ENCODE results near the gene SLC6A17. TPM values are rescaled to one million over a fixed set of nuclear protein-coding genes. Genes with fewer than 3 reads are reported as not detected.

SLC6A17 gene
- total RNA-seq, 1 donor from 2014 or later, result 3.6 TPM

DNA sequence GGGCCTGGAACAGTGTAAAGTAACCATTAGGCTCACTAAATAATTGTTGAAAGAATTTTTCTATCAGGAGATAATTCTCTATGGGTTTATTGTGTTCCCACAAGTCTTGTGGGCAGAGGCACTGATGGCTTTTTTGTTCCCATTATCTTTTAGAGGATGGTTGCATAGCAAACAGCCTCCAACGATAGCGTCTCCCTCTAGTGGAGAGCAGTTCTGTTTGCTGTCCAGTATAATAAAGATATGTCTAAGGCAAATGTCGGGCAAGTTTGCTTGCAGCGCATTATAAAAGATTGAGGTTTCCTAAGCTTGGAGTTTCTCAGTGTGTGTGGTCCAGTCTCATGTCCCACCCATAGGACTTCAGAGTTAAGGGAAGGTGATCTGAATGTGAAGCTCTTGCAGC is 1.3 kb upstream of the SLC6A17 start:
- no peak for TF ChIP-seq EZH2 (IDR thresholded peaks at IDR 0.05; ENCODE audit: insufficient read depth, low read length)
- TF ChIP-seq, protein P1, sequence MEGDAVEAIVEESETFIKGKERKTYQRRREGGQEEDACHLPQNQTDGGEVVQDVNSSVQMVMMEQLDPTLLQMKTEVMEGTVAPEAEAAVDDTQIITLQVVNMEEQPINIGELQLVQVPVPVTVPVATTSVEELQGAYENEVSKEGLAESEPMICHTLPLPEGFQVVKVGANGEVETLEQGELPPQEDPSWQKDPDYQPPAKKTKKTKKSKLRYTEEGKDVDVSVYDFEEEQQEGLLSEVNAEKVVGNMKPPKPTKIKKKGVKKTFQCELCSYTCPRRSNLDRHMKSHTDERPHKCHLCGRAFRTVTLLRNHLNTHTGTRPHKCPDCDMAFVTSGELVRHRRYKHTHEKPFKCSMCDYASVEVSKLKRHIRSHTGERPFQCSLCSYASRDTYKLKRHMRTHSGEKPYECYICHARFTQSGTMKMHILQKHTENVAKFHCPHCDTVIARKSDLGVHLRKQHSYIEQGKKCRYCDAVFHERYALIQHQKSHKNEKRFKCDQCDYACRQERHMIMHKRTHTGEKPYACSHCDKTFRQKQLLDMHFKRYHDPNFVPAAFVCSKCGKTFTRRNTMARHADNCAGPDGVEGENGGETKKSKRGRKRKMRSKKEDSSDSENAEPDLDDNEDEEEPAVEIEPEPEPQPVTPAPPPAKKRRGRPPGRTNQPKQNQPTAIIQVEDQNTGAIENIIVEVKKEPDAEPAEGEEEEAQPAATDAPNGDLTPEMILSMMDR (IDR thresholded peaks at IDR 0.05; ENCODE audit: insufficient read depth, low read depth, low read length), result peak; percentile 28
- Mint-ChIP-seq H3K4me1 (ENCODE audit: low read depth, unreplicated experiment) (peaks cover 9% of the 10 kb centered on the region), H3K36me3 (ENCODE audit: low read depth, unreplicated experiment) (no peaks in the 10 kb centered on the region), H3K9me3 (ENCODE audit: unreplicated experiment) (peaks cover 2% of the 10 kb centered on the region), H3K27me3 (ENCODE audit: low read depth, unreplicated experiment) (peaks cover 28% of the 10 kb centered on the region), H3K27ac (ENCODE audit: unreplicated experiment) (no peak overlapping the region), H3K4me3 (ENCODE audit: unreplicated experiment) (no peak overlapping the region)
- Histone ChIP-seq H3K4me3 (ENCODE audit: insufficient read depth, low read depth, low read length) (no peak overlapping the region), H3K79me2 (ENCODE audit: insufficient read depth, low read length) (no peaks in the 10 kb centered on the region), H3K27ac (ENCODE audit: low read depth, low read length) (no peak overlapping the region), H3K4me1 (ENCODE audit: insufficient read depth, low read length) (peaks cover 18% of the 10 kb centered on the region), H3K9me3 (ENCODE audit: insufficient read depth, low read depth, low read length) (no peaks in the 10 kb centered on the region), H3K36me3 (ENCODE audit: insufficient read depth, low read length) (no peaks in the 10 kb centered on the region), H3K9ac (ENCODE audit: low read length) (no peak overlapping the region), H3K27me3 (ENCODE audit: insufficient read depth, low read length) (peaks cover 49% of the 10 kb centered on the region), H4K20me1 (ENCODE audit: insufficient read depth, low read length) (no peaks in the 10 kb centered on the region), H2AFZ (ENCODE audit: low read depth, low read length) (no peak overlapping the region), H3K4me2 (ENCODE audit: low read length) (no peak overlapping the region)
- DNase-seq (ENCODE audit: low read depth), result no peak
- FAIRE-seq, result no peak

DNA sequence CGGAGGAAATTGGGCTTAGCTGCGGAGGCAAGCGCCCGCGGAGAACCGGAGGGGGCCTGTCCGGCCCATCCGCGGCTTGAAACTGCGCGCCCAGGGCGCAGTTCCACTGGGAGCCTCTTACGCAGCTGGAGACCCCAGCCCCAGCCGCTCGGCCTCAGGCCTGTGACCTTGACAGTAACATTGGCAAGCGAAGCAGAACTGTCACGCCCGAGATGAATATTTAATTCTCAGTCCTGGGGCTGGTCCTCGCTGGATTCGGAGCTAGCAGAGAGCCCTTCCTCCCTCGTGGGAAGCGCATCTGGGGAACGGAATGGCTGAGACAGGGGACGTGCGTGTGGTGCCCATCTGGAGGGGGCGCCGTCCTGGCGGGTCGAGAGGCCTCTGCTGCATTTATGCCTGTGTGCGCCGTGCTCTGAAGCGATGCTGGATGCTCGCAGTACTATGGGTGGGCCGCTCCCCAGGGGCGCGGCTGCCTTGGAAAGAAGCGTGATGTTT is 928 bp downstream of the SLC6A17 start:
- Mint-ChIP-seq H3K4me3 (ENCODE audit: unreplicated experiment) (peak overlapping the region; percentile 77), H3K4me1 (ENCODE audit: low read depth, unreplicated experiment) (peaks cover 7% of the 10 kb centered on the region), H3K36me3 (ENCODE audit: low read depth, unreplicated experiment) (no peaks in the 10 kb centered on the region), H3K9me3 (ENCODE audit: unreplicated experiment) (no peaks in the 10 kb centered on the region), H3K27ac (ENCODE audit: unreplicated experiment) (no peak overlapping the region), H3K27me3 (ENCODE audit: low read depth, unreplicated experiment) (peaks cover 49% of the 10 kb centered on the region)
- DNase-seq (ENCODE audit: low read depth), result no peak
- Histone ChIP-seq H3K36me3 (ENCODE audit: insufficient read depth, low read length) (no peaks in the 10 kb centered on the region), H3K27me3 (ENCODE audit: insufficient read depth, low read length) (peaks cover 40% of the 10 kb centered on the region), H4K20me1 (ENCODE audit: insufficient read depth, low read length) (no peaks in the 10 kb centered on the region), H3K4me1 (ENCODE audit: insufficient read depth, low read length) (peaks cover 18% of the 10 kb centered on the region), H3K9ac (ENCODE audit: low read length) (no peak overlapping the region), H3K4me2 (ENCODE audit: low read length) (peak overlapping the region; percentile 87), H3K27ac (ENCODE audit: low read depth, low read length) (no peak overlapping the region), H3K79me2 (ENCODE audit: insufficient read depth, low read length) (no peaks in the 10 kb centered on the region), H3K9me3 (ENCODE audit: insufficient read depth, low read depth, low read length) (no peaks in the 10 kb centered on the region), H3K4me3 (ENCODE audit: insufficient read depth, low read depth, low read length) (peak overlapping the region; percentile 48), H2AFZ (ENCODE audit: low read depth, low read length) (peak overlapping the region; percentile 71)
- TF ChIP-seq, protein P1 (IDR thresholded peaks at IDR 0.05; ENCODE audit: insufficient read depth, low read depth, low read length), result no peak
- TF ChIP-seq EZH2 (IDR thresholded peaks at IDR 0.05; ENCODE audit: insufficient read depth, low read length), result peak; percentile 40
- FAIRE-seq, result no peak

DNA sequence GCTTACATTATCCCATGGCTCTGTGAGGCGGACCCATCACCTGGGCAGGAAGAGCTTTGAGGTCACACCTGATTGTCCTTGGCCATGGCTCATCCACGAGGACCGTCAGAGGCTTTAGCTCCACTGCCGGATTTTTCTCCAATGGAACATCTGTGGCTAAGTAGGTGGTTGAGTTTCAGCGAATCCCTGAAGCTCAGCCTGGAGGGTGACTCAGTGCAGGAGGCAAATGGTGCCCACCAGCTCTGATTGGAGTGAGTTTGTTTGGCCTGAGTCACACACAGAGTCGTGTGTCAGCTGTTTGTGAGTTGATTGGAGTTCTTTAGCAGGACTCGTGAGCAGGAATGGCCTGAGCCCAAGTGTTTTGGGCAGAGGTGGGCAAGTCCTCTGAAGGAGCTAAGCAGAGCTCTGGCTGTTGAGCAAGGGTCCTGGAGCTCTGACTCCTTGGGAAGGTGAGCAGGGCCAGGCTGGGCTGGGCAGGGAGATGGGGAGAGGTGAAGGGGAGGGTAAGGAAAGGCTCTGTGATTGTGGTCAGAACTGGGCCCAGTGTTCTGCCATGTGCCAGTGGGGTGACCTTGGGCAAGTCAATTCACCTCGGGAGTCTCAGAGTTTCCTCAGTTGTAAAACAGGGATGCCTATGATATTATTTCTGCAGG is 2.0 kb downstream of the SLC6A17 start:
- peaks cover 7% of the 10 kb centered on the region for H3K4me1 Mint-ChIP-seq (ENCODE audit: low read depth, unreplicated experiment)
- no peaks in the 10 kb centered on the region for H3K36me3 ChIP-seq (ENCODE audit: insufficient read depth, low read length)
- peaks cover 58% of the 10 kb centered on the region for H3K27me3 Mint-ChIP-seq (ENCODE audit: low read depth, unreplicated experiment)
- no peak for TF ChIP-seq EZH2 (IDR thresholded peaks at IDR 0.05; ENCODE audit: insufficient read depth, low read length)
- no peaks in the 10 kb centered on the region for H4K20me1 ChIP-seq (ENCODE audit: insufficient read depth, low read length)
- H3K9ac ChIP-seq (ENCODE audit: low read length), result no peak overlapping the region
- H3K9me3 ChIP-seq (ENCODE audit: insufficient read depth, low read depth, low read length), result no peaks in the 10 kb centered on the region
- H2AFZ ChIP-seq (ENCODE audit: low read depth, low read length), result no peak overlapping the region
- no peaks in the 10 kb centered on the region for H3K79me2 ChIP-seq (ENCODE audit: insufficient read depth, low read length)
- DNase-seq (ENCODE audit: low read depth), result peak; percentile 31
- H3K4me1 ChIP-seq (ENCODE audit: insufficient read depth, low read length), result peaks cover 18% of the 10 kb centered on the region
- H3K27me3 ChIP-seq (ENCODE audit: insufficient read depth, low read length), result peaks cover 30% of the 10 kb centered on the region
- peak overlapping the region; percentile 62 for H3K4me3 Mint-ChIP-seq (ENCODE audit: unreplicated experiment)
- peaks cover 2% of the 10 kb centered on the region for H3K9me3 Mint-ChIP-seq (ENCODE audit: unreplicated experiment)
- H3K27ac ChIP-seq (ENCODE audit: low read depth, low read length), result no peak overlapping the region
- FAIRE-seq, result no peak
- H3K4me3 ChIP-seq (ENCODE audit: insufficient read depth, low read depth, low read length), result no peak overlapping the region
- no peak overlapping the region for H3K27ac Mint-ChIP-seq (ENCODE audit: unreplicated experiment)
- H3K36me3 Mint-ChIP-seq (ENCODE audit: low read depth, unreplicated experiment), result no peaks in the 10 kb centered on the region
- peak overlapping the region; percentile 7 for H3K4me2 ChIP-seq (ENCODE audit: low read length)

All from astrocyte (in vitro differentiated cells and primary cell).